ENCODE measurements around the gene SCCPDH.

- no peak for TF ChIP-seq ZNF264 (CRISPR knock-in tag; IDR thresholded peaks at IDR 0.05)
- no peak for TF ChIP-seq ZNF704 (CRISPR knock-in tag; IDR thresholded peaks at IDR 0.05; ENCODE audit: borderline replicate concordance)
- TF ChIP-seq JUNB (CRISPR knock-in tag; IDR thresholded peaks at IDR 0.05; ENCODE audit: borderline replicate concordance): no peak
- no peak for TF ChIP-seq EP300 (IDR thresholded peaks at IDR 0.05; ENCODE audit: low read depth in 2 of 2, low read length in 2 of 2)
- TF ChIP-seq EP300 (CRISPR knock-in tag; IDR thresholded peaks at IDR 0.05; ENCODE audit: borderline replicate concordance): no peak
- TF ChIP-seq TBX2 (CRISPR knock-in tag; IDR thresholded peaks at IDR 0.05; ENCODE audit: borderline replicate concordance): no peak
- TF ChIP-seq POLR2AphosphoS5 (IDR thresholded peaks at IDR 0.05; ENCODE audit: low read depth, low read length): no peak
- TF ChIP-seq ATF7-NPFF (CRISPR knock-in tag; IDR thresholded peaks at IDR 0.05; ENCODE audit: low read depth): no peak
- no peak for TF ChIP-seq STAT5B (CRISPR knock-in tag; IDR thresholded peaks at IDR 0.05)
- TF ChIP-seq HNRNPLL (IDR thresholded peaks at IDR 0.05; ENCODE audit: low read depth, low read length, poor library complexity, severe bottlenecking): no peak
- no peak for TF ChIP-seq SCMH1 (CRISPR knock-in tag; IDR thresholded peaks at IDR 0.05; ENCODE audit: borderline replicate concordance)
- no peak for TF ChIP-seq ZNF230 (CRISPR knock-in tag; IDR thresholded peaks at IDR 0.05)
- no peak for TF ChIP-seq ZZZ3 (CRISPR knock-in tag; IDR thresholded peaks at IDR 0.05; ENCODE audit: borderline replicate concordance)
These were observed 73.4 kb downstream of the SCCPDH start for GRCh38 chr1:246797597-246797996.

Measured in HepG2 (cell line).